SK-N-SH treated with all-trans-retinoic acid at 6 μM for 48 hours (cell line): ENCODE results near the gene NLGN4X.

Experiments
- ATAC-seq: fragments of 200-7000 bp; cut with Tn5 transposase; 3 replicates; pipeline ENCODE4 v1.9.1; 2020; ENCODE audit warnings: mild to moderate bottlenecking, moderate library complexity
- ARNTL ChIP-seq: fragments of 450-650 bp; formaldehyde crosslinking; IDR thresholded peaks from 2 replicates; pipeline ENCODE4 v1.5.0; 2020; ENCODE audit warnings: low read depth, mild to moderate bottlenecking, moderate library complexity, borderline replicate concordance
- BACH2 ChIP-seq: fragments of 250-450 bp; sonication (Bioruptor Pico); IDR thresholded peaks from 2 replicates; pipeline ENCODE4 v1.9.0; 2021; ENCODE audit warnings: mild to moderate bottlenecking, borderline replicate concordance
- CSDC2 ChIP-seq: fragments of 250-450 bp; sonication (Bioruptor Pico); IDR thresholded peaks from 2 replicates; pipeline ENCODE4 v1.5.0; 2020; ENCODE audit warnings: mild to moderate bottlenecking, moderate library complexity
- ESRRG ChIP-seq: fragments of 250-450 bp; sonication (Bioruptor Pico); IDR thresholded peaks from 2 replicates; pipeline ENCODE4 v1.6.1; 2021; ENCODE audit warnings: mild to moderate bottlenecking
- GLIS3 ChIP-seq: fragments of 250-450 bp; sonication (Bioruptor Pico); IDR thresholded peaks from 2 replicates; pipeline ENCODE4 v1.5.0; 2020; ENCODE audit warnings: mild to moderate bottlenecking, moderate library complexity
- ISL1 ChIP-seq: fragments of 250-450 bp; sonication (Bioruptor Pico); IDR thresholded peaks from 2 replicates; pipeline ENCODE4 v2.1.2; 2022; ENCODE audit warnings: mild to moderate bottlenecking, moderate library complexity
- OSR1 ChIP-seq: fragments of 250-450 bp; sonication (Bioruptor Pico); IDR thresholded peaks from 2 replicates; pipeline ENCODE4 v1.8.0; 2022; ENCODE audit warnings: moderate library complexity, mild to moderate bottlenecking, inconsistent platforms
- PPARA ChIP-seq: fragments of 250-450 bp; sonication (Bioruptor Pico); IDR thresholded peaks from 2 replicates; pipeline ENCODE4 v1.5.0; 2020; ENCODE audit warnings: mild to moderate bottlenecking, borderline replicate concordance
- RARB ChIP-seq: fragments of 250-450 bp; sonication (Bioruptor Pico); IDR thresholded peaks from 2 replicates; pipeline ENCODE4 v1.8.0; 2021; ENCODE audit warnings: mild to moderate bottlenecking, moderate library complexity
- SNAI2 ChIP-seq: fragments of 250-450 bp; sonication (Bioruptor Pico); IDR thresholded peaks from 2 replicates; pipeline ENCODE4 v1.5.0; 2020; ENCODE audit warnings: mild to moderate bottlenecking, moderate library complexity
- TCF4 ChIP-seq: fragments of 250-450 bp; sonication (Bioruptor Pico); IDR thresholded peaks from 2 replicates; pipeline ENCODE4 v1.8.0; 2021; ENCODE audit warnings: mild to moderate bottlenecking, moderate library complexity, borderline replicate concordance
- TOX ChIP-seq: fragments of 250-450 bp; sonication (Bioruptor Pico); IDR thresholded peaks from 2 replicates; pipeline ENCODE4 v1.8.0; 2021; ENCODE audit warnings: mild to moderate bottlenecking, moderate library complexity, borderline replicate concordance
- ZC3H10 ChIP-seq: fragments of 250-450 bp; sonication (Bioruptor Pico); IDR thresholded peaks from 2 replicates; pipeline ENCODE4 v1.5.1; 2021; ENCODE audit warnings: mild to moderate bottlenecking, moderate library complexity
- ZFP3 ChIP-seq: fragments of 250-450 bp; sonication (Bioruptor Pico); IDR thresholded peaks from 2 replicates; pipeline ENCODE4 v1.5.0; 2020; ENCODE audit warnings: mild to moderate bottlenecking, moderate library complexity
- ZFP30 ChIP-seq: fragments of 450-650 bp; formaldehyde crosslinking; IDR thresholded peaks from 2 replicates; pipeline ENCODE4 v1.5.0; 2022; ENCODE audit warnings: mild to moderate bottlenecking, moderate library complexity
- ZNF565 ChIP-seq: fragments of 450-650 bp; formaldehyde crosslinking; conservative IDR thresholded peaks from 2 replicates; pipeline ENCODE4 v1.5.0; 2020; ENCODE audit warnings: low read depth, mild to moderate bottlenecking, moderate library complexity
- ZNF70 ChIP-seq: fragments of 450-650 bp; formaldehyde crosslinking; IDR thresholded peaks from 2 replicates; pipeline ENCODE4 v1.5.0; 2020; ENCODE audit warnings: mild to moderate bottlenecking, moderate library complexity
- ZNF8 ChIP-seq: fragments of 450-650 bp; formaldehyde crosslinking; IDR thresholded peaks from 2 replicates; pipeline ENCODE4 v1.5.0; 2020; ENCODE audit warnings: mild to moderate bottlenecking, moderate library complexity
- TF ChIP-seq, protein P1 (sequence below): fragments of 250-450 bp; sonication (Bioruptor Pico); IDR thresholded peaks from 2 replicates; pipeline ENCODE4 v1.5.0; 2020; ENCODE audit warnings: mild to moderate bottlenecking, moderate library complexity
- TF ChIP-seq, protein P2 (sequence below): fragments of 250-450 bp; sonication (Bioruptor Pico); IDR thresholded peaks from 2 replicates; pipeline ENCODE4 v1.5.1; 2020; ENCODE audit warnings: low read depth, mild to moderate bottlenecking, moderate library complexity
- TF ChIP-seq, protein P3 (sequence below): fragments of 250-450 bp; sonication (Bioruptor Pico); IDR thresholded peaks from 2 replicates; pipeline ENCODE4 v1.8.0; 2020; ENCODE audit warnings: mild to moderate bottlenecking, moderate library complexity, borderline replicate concordance

Gene NLGN4X

DNA sequence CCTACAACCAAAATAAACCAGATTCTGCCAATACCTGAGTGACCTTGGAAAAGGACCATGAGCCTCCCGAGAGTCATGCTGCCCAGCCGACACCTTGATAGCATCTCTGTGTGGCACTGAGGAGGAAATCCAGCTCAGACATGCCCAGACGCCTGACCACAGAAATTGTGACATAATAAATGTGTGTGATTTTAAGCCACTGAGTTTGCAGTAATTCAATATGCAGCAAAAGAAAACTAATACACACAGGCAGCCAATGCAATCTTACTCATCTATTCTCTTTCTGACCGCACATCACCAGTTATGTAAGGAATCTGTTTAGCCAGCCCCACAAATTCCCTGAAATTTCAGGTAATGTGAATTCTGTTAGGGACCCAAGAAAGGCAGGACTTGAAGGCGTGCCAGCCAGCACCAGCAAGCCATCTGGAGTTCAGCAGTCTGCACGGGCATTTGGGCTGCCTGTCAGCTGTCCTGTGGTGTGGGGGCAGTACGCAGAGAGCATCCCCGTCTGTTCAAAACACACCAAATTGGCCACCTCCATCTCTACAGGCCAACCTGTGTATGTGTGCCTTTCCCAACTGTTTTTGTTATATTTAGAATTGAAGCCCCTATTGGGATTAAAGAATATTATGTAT lies 176.4 kb downstream of the NLGN4X start:
- no peak for TF ChIP-seq ARNTL (CRISPR knock-in tag)
- no peak for TF ChIP-seq ZNF8
- TF ChIP-seq TOX (CRISPR knock-in tag): no peak
- TF ChIP-seq, protein P1, sequence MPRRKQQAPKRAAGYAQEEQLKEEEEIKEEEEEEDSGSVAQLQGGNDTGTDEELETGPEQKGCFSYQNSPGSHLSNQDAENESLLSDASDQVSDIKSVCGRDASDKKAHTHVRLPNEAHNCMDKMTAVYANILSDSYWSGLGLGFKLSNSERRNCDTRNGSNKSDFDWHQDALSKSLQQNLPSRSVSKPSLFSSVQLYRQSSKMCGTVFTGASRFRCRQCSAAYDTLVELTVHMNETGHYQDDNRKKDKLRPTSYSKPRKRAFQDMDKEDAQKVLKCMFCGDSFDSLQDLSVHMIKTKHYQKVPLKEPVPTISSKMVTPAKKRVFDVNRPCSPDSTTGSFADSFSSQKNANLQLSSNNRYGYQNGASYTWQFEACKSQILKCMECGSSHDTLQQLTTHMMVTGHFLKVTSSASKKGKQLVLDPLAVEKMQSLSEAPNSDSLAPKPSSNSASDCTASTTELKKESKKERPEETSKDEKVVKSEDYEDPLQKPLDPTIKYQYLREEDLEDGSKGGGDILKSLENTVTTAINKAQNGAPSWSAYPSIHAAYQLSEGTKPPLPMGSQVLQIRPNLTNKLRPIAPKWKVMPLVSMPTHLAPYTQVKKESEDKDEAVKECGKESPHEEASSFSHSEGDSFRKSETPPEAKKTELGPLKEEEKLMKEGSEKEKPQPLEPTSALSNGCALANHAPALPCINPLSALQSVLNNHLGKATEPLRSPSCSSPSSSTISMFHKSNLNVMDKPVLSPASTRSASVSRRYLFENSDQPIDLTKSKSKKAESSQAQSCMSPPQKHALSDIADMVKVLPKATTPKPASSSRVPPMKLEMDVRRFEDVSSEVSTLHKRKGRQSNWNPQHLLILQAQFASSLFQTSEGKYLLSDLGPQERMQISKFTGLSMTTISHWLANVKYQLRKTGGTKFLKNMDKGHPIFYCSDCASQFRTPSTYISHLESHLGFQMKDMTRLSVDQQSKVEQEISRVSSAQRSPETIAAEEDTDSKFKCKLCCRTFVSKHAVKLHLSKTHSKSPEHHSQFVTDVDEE (CRISPR knock-in tag): no peak
- no peak for TF ChIP-seq BACH2 (CRISPR knock-in tag)
- TF ChIP-seq ZFP3: no peak
- TF ChIP-seq CSDC2 (CRISPR knock-in tag): no peak
- TF ChIP-seq ESRRG (CRISPR knock-in tag): no peak
- TF ChIP-seq ZNF565 (CRISPR knock-in tag): no peak
- TF ChIP-seq OSR1 (CRISPR knock-in tag): no peak
- TF ChIP-seq, protein P2, sequence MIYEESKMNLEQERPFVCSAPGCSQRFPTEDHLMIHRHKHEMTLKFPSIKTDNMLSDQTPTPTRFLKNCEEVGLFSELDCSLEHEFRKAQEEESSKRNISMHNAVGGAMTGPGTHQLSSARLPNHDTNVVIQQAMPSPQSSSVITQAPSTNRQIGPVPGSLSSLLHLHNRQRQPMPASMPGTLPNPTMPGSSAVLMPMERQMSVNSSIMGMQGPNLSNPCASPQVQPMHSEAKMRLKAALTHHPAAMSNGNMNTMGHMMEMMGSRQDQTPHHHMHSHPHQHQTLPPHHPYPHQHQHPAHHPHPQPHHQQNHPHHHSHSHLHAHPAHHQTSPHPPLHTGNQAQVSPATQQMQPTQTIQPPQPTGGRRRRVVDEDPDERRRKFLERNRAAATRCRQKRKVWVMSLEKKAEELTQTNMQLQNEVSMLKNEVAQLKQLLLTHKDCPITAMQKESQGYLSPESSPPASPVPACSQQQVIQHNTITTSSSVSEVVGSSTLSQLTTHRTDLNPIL (CRISPR knock-in tag): no peak
- no peak for TF ChIP-seq RARB
- no peak for TF ChIP-seq ZNF70 (CRISPR knock-in tag)
- TF ChIP-seq SNAI2 (CRISPR knock-in tag): no peak
- no peak for TF ChIP-seq ISL1
- no peak for TF ChIP-seq ZFP30 (CRISPR knock-in tag)
- no peak for TF ChIP-seq ZC3H10
- no peak for ATAC-seq

DNA sequence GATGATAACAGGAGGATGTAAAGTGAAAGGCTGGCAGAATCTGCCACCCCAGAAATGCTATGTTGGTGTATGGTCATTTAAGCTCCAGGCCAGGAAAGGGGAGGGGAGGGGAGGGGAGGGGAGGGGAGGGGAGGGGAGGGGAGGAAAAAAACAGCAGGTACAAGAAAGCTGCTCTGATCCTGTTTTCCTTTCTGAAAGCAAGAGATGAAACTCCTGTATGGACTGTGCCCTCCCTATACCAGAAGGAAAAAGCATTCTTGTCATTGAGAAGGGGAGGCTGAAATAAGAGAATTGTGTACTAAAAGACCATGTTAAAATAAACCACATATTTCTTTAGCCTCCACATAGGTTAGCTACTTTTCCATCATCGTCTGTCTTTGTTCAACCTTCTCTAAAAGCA lies 179.5 kb downstream of the NLGN4X start:
- TF ChIP-seq ZNF565 (CRISPR knock-in tag) (no peak), TCF4 (CRISPR knock-in tag) (no peak), CSDC2 (CRISPR knock-in tag) (no peak), RARB (no peak), TOX (CRISPR knock-in tag) (no peak), ESRRG (CRISPR knock-in tag) (no peak)
- TF ChIP-seq, protein P1 (CRISPR knock-in tag): no peak
- ATAC-seq: no peak

DNA sequence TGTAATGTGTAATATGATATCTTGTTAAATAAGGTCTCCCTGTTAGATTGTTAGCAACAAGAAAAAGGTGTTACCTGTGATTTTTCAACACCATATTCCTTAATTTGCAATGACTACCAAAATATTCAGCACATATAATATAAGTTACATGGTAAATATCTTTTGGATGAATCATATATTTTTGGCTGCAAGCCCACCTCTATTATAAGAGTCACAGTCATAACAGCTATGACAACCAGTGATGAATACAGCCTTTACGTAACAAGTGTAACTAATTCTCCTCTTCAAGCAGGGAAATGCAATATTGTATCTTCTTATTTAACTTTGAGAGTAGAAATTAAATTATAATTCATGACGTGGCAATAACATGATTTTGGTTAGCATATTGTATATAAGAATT lies 187.0 kb downstream of the NLGN4X start:
- no peak for ATAC-seq
- TF ChIP-seq BACH2 (CRISPR knock-in tag): no peak
- TF ChIP-seq RARB: no peak

DNA sequence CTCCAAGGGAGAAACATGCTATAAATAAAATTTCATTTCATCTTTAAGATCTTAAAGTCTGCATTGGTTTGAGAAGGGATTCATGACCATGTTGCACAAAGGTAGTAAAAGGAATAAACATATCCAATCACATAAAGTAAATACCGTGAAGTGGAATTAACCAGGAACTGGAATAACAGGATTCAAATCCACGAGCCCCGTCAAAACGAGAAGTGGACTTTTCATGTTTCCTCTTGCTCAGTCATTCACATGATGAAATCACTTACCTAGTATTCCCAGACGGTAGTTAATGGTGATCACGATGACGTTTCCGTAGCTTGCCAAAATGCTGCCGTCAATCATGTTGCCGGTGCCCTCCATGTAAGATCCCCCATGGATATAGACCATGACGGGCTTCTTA lies 199.7 kb downstream of the NLGN4X start:
- ATAC-seq: no peak
- TF ChIP-seq ESRRG (CRISPR knock-in tag): no peak
- TF ChIP-seq ZNF70 (CRISPR knock-in tag): no peak
- no peak for TF ChIP-seq ZFP30 (CRISPR knock-in tag)
- no peak for TF ChIP-seq BACH2 (CRISPR knock-in tag)

DNA sequence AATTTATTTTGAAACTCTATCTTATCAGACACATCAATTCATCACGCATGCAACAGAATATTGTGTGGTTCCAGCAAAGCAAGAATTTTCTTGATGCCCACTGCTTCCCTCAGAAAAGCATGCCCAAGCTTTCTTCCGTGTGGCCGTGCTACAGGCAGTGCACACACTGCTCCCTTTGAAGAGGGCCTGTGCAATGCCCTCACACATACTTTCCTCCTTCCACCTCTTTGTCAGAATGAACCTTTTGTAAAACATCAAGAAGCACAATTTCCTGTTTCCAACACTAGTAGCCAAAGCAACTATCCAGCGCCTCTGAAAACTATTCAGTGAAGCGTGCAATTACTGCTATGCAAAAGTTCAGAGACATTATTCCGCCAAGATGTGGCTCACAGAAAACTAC lies 201.7 kb downstream of the NLGN4X start:
- ATAC-seq: no peak
- no peak for TF ChIP-seq ZFP30 (CRISPR knock-in tag)
- no peak for TF ChIP-seq ZNF8
- TF ChIP-seq, protein P3, sequence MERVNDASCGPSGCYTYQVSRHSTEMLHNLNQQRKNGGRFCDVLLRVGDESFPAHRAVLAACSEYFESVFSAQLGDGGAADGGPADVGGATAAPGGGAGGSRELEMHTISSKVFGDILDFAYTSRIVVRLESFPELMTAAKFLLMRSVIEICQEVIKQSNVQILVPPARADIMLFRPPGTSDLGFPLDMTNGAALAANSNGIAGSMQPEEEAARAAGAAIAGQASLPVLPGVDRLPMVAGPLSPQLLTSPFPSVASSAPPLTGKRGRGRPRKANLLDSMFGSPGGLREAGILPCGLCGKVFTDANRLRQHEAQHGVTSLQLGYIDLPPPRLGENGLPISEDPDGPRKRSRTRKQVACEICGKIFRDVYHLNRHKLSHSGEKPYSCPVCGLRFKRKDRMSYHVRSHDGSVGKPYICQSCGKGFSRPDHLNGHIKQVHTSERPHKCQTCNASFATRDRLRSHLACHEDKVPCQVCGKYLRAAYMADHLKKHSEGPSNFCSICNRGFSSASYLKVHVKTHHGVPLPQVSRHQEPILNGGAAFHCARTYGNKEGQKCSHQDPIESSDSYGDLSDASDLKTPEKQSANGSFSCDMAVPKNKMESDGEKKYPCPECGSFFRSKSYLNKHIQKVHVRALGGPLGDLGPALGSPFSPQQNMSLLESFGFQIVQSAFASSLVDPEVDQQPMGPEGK (CRISPR knock-in tag): no peak
- TF ChIP-seq, protein P1 (CRISPR knock-in tag): no peak
- TF ChIP-seq GLIS3: no peak
- TF ChIP-seq RARB: no peak
- no peak for TF ChIP-seq PPARA (CRISPR knock-in tag)
